Hindlimb muscle (tissue), 1 donor: Measurements from ENCODE around the gene MTA1. TPM values are rescaled to one million over a fixed set of nuclear protein-coding genes. Genes with fewer than 3 reads are reported as not detected.
A peak's percentile ranks its signal among the peaks of the same experiment; 100 is the strongest.

Experiments
- DNase-seq: peaks from one replicate; pipeline ENCODE4 v3.0.0-alpha.2; 2013
- polyA plus RNA-seq: library from polyadenylated mRNA; unstranded; fragments of 120-200 nt; gene quantifications from one replicate; pipeline ENCODE4 v1.2.1, GENCODE V29; 2013; ENCODE audit not compliant: insufficient read length

Gene MTA1
- polyA plus RNA-seq, 1 donor = 90.4 TPM

- DNase-seq = no peak
Observed at GRCh38 chr14:105387530-105387922, 32.1 kb upstream of the MTA1 start.

GRCh38 chr14:105388110-105388951, 31.3 kb upstream of the MTA1 start:
- DNase-seq = no peak

GRCh38 chr14:105388976-105389375, 30.7 kb upstream of the MTA1 start:
- DNase-seq = no peak

- DNase-seq = no peak
Observed at GRCh38 chr14:105389534-105389933, 30.1 kb upstream of the MTA1 start.

DNA sequence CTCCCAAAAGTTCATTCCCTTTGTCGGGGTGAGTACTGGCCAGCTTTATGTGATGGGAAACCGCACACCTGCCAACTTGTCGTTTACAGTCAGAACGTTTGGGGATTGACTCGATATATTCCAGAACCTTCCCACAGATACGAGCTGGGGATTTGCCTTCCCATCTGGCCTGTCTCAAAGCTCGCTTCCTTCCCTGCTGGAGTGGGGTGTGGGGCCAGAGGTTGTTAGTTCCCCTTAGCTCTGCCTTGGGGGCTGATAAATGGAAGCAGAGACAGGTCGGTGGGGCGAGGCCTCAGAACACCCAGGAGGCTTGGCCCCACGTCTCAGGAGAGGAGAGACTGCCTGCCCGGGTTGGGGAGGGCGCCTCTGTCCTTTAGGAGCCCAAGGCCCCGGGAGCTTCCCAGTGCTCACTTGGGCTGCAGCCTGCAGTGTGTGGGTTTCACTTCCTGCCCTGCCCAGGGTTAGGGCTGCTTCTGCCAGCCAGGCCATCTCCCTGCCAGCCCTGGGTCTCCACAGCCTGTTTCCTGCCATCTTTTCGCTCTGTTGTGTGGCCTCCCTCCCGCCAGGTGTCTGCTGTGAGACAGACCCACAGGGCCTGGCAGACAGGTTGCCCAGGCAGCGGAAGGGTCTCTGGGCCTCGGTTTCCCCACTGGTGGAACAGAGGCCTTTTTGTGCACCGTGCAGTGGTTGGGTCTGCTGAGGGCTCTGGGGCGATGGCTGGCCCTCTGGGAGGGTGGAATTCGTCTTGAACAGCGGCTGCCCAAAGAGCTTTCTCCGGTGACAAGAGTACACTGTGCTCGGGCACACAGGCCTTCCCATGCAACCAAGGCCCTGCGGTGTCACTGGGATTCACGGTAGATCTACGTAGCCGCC, 29.4 kb upstream of the MTA1 start:
- no peak for DNase-seq

- DNase-seq = no peak
Observed at GRCh38 chr14:105390849-105391500, 28.7 kb upstream of the MTA1 start.

DNA sequence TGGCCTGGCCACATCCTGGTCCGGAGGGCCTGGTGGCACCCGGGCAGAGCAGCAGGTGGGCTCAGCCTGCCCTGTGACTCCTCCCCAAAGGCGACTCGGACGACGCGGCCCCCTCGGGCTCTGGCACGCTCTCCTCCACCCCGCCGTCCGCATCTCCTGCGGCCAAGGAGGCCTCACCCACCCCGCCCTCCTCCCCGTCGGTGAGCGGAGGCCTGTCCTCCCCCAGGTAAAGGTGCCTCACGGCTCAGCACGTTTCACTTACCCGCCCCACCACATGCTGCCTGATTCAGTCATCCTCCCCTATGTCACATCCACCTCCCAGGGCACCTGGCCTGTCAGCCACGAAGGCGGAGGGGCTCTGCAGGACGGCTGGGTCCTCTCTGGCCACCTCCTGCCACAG, 28.1 kb upstream of the MTA1 start:
- DNase-seq = no peak

- DNase-seq = no peak
Observed at GRCh38 chr14:105392131-105393090, 27.2 kb upstream of the MTA1 start.

- no peak for DNase-seq
Observed at GRCh38 chr14:105393151-105393550, 26.5 kb upstream of the MTA1 start.

GRCh38 chr14:105394714-105395537, 24.7 kb upstream of the MTA1 start:
- no peak for DNase-seq

DNA sequence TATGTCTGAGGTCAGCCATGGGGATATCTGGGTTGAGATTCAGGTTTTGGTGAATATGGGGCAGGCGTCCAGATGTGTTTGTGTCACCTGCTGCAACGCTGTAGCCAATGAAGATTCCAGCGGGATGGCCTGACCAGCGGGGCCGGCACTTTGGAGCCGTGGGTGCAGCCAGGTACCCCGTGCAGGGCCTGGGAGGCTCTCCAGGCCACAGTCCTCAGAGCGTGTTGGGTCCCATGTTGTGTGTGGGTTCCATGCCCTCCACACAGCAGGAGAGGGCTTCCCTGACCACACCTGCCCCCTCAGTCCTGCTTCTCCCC, 24.1 kb upstream of the MTA1 start:
- DNase-seq = no peak

GRCh38 chr14:105397350-105397931, 22.2 kb upstream of the MTA1 start:
- DNase-seq = no peak

DNA sequence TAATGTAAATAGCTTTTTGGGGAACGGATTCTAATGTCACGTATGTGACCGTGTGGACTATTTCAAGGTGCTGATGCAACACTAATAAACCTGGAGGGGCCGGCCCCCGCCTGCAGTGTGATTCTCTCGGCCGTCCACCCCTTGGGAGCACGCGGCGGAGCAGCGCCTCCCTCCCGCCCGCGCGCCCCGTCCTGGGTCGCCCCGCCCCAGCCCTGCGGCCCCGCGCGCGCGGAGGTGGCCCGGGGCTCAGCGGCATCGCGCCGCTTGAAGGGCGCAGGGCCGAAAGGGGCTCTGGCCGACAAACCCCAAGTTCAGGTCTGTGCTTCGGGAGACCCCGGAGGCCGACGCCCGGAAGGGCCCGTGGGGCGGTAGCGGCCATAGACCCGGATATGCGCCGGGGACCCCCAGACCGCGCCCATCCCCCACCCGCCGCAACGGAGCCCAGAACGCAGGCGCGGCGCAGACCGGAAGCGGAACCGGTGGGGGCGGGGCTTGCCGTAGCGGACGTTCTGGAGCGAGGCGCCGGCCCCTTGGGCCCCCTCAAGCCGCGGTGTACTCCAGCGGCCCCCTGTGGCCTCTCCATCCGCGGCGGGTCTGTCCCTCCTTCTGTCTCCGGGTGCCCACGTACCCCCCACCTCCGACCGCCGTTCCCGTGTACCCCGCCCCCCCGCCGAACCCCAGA, 21.4 kb upstream of the MTA1 start, which contains the start of gene TEX22:
Gene TEX22, plus strand, starts transcription at position 495 of the 682 bp plus-strand sequence. CDS start 803 bp downstream, outside the sequence.
- DNase-seq = peak; percentile 92

GRCh38 chr14:105398726-105399465, 20.7 kb upstream of the MTA1 start:
- DNase-seq = no peak

- no peak for DNase-seq
Observed at GRCh38 chr14:105399466-105399775, 20.2 kb upstream of the MTA1 start.

DNA sequence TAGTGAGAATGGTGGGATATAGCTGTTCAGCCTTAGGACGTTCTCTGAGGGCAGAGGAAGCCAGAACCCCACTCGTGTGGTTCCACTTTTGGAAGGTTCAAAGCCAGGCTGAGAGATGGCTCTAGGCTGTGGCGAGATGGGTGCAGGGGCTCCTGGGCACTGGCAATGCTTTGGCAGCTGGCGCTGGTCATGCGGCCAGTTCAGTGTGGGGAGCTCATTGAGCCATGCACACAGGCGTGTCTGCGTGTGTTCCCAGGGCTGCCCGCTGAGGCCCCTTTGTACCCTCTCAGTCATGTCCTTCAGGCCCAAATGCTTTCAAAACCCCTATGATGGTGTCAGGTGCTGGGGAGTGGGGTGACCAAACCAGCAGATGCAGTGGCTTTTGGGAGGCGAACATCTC, 19.6 kb upstream of the MTA1 start:
- no peak for DNase-seq

GRCh38 chr14:105401699-105402098, 17.9 kb upstream of the MTA1 start:
- DNase-seq = no peak

- no peak for DNase-seq
Observed at GRCh38 chr14:105408592-105408991, 11.0 kb upstream of the MTA1 start.

DNA sequence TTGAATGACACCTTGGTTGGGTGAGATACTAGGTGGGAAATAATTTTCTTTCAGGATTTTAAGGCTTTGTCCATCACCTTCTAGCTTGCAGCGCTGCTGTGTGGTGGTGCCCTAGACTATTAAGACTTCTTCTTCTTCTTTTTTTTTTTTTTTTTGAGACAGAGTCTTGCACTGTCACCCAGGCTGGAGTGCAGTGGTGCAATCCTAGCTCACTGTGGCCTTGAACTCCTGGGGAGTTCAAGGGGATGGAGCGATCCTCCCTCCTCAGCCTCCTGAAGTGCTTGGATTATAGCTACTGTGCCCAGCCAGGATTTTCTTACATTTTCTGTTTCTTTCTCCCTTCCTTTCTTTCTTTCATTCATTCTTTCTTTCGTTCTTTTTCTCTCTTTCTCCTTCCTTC, 10.3 kb upstream of the MTA1 start:
- no peak for DNase-seq

- DNase-seq = no peak
Observed at GRCh38 chr14:105410642-105411016, 9.0 kb upstream of the MTA1 start.
